HepG2 (cell line): Measurements from ENCODE around the gene NDUFB10. TPM values are rescaled to one million over a fixed set of nuclear protein-coding genes. Genes with fewer than 3 reads are reported as not detected.
"Not testable (repeated sequence)": the region's sequence is repeated elsewhere in the genome, so short reads cannot be mapped to it uniquely, and the experiment has no call there.

Experiments used
- ATAC-seq: fragments of 200-7000 bp; cut with Tn5 transposase; 3 replicates; pipeline ENCODE4 v1.9.1; 2020; ENCODE audit warnings: mild to moderate bottlenecking, moderate library complexity
- BruUV-seq: library from RNA; stranded (reverse); fragments of 400-500 nt; replicated peaks from 2 replicates; lab custom pipeline; 2021; lab: Mats Ljungman, UMichigan
- CTCF ChIA-PET: fragments of 300-600 bp; formaldehyde crosslinking; extraction: SDS; loops from one replicate; lab custom pipeline; 2021; ENCODE audit warnings: low total read pairs, inconsistent platforms, low intra/inter-chr PET ratio; lab: Yijun Ruan, JAX
- POLR2A ChIA-PET: fragments of 350-600 bp; sonication (Branson Sonifier 250); formaldehyde crosslinking; loops from one replicate; lab custom pipeline; 2020; ENCODE audit warnings: antibody characterized with exemption, inconsistent platforms; lab: Yijun Ruan, JAX
- DNase-seq: peaks from one replicate; pipeline ENCODE4 v3.0.0-alpha.2; 2015; ENCODE audit warnings: low spot score
- FAIRE-seq: peaks from 3 replicates; lab custom pipeline; 2011; peaks lifted over from hg19 to GRCh38; lab: Jason Lieb, UNC
- H2AFZ ChIP-seq: one replicate; pipeline ENCODE4 v1.6.1; 2011; ENCODE audit warnings: low read length, inconsistent platforms
- H3K27ac ChIP-seq: fragments of 300-600 bp; 3 replicates; pipeline ENCODE4 v1.8.0; 2011; ENCODE audit warnings: mixed run types, mild to moderate bottlenecking, mixed read lengths, low read length, inconsistent platforms; ENCODE audit not compliant: insufficient read depth; ENCODE audit errors: extremely low read length
- H3K27me3 ChIP-seq, 2 experiments: fragments of 200-600 bp in 1 of 2; 2 replicates in 1 of 2; 3 replicates in 1 of 2; pipeline versions ENCODE4 v1.6.0 to v1.8.0; 2011; ENCODE audit warnings: low read length in 2 of 2, mild to moderate bottlenecking in 2 of 2, moderate library complexity in 2 of 2, inconsistent platforms in 1 of 2; ENCODE audit not compliant: insufficient read depth in 2 of 2, control insufficient read depth in 1 of 2
- H3K36me3 ChIP-seq, 2 experiments: fragments of 200-600 bp in 1 of 2; replicated peaks in 1 of 2; 2 replicates in 1 of 2; 3 replicates in 1 of 2; pipeline versions ENCODE4 v1.5.1 to v1.8.0; 2011; ENCODE audit warnings: low read length in 2 of 2, inconsistent platforms in 1 of 2; ENCODE audit not compliant: insufficient read depth in 2 of 2, control insufficient read depth in 1 of 2
- H3K4me1 ChIP-seq: 2 replicates; pipeline ENCODE4 v1.5.1; 2012; ENCODE audit warnings: low read length, inconsistent platforms; ENCODE audit not compliant: insufficient read depth
- H3K4me2 ChIP-seq: 2 replicates; pipeline ENCODE4 v1.6.0; 2011; ENCODE audit warnings: low read depth, low read length, inconsistent platforms
- H3K4me3 ChIP-seq, 3 experiments: fragments of 200-600 bp in 1 of 3; sonication (generic), shearing (Covaris generic) in 1 of 3; replicated peaks in 1 of 3; 2 replicates each; pipeline ENCODE4 v1.5.1; 2011 to 2016; ENCODE audit warnings: low read length in 3 of 3, inconsistent platforms in 2 of 3, low read depth in 2 of 3, mild to moderate bottlenecking in 2 of 3, control low read depth in 1 of 3, mixed read lengths in 1 of 3; ENCODE audit not compliant: insufficient read depth in 1 of 3
- H3K79me2 ChIP-seq: one replicate; pipeline ENCODE4 v1.6.1; 2011; ENCODE audit warnings: low read length, inconsistent platforms; ENCODE audit not compliant: insufficient read depth
- H3K9ac ChIP-seq: 2 replicates; pipeline ENCODE4 v1.6.0; 2011; ENCODE audit warnings: mild to moderate bottlenecking, low read depth, low read length, inconsistent platforms; ENCODE audit not compliant: insufficient read depth
- H3K9me3 ChIP-seq: 2 replicates; pipeline ENCODE4 v1.5.1; 2012; ENCODE audit warnings: mild to moderate bottlenecking, low read length
- H4K20me1 ChIP-seq: 2 replicates; pipeline ENCODE4 v1.6.0; 2011; ENCODE audit warnings: inconsistent platforms, mild to moderate bottlenecking, low read length, moderate library complexity; ENCODE audit not compliant: insufficient read depth
- KDM5A ChIP-seq: fragments of 200-600 bp; sonication (generic); IDR thresholded peaks from 2 replicates; pipeline ENCODE4 v1.7.0; 2018; ENCODE audit warnings: antibody characterized with exemption, mild to moderate bottlenecking, low read length, borderline replicate concordance
- MAZ ChIP-seq, 2 experiments: sonication (generic) in 1 of 2; formaldehyde crosslinking in 1 of 2; IDR thresholded peaks; 2 replicates each; pipeline versions ENCODE4 v1.5.0 to v1.6.1; 2012 to 2020; ENCODE audit warnings: low read depth in 2 of 2, mild to moderate bottlenecking in 2 of 2, borderline replicate concordance in 1 of 2, improper control_type of control experiment in 1 of 2, low read length in 1 of 2, missing genetic modification reagents in 1 of 2, moderate library complexity in 1 of 2
- NAIF1 ChIP-seq: sonication (generic); formaldehyde crosslinking; IDR thresholded peaks from 2 replicates; pipeline ENCODE4 v1.5.0; 2020; ENCODE audit warnings: mild to moderate bottlenecking, missing genetic modification reagents, borderline replicate concordance
- RERE ChIP-seq: IDR thresholded peaks from 2 replicates; pipeline ENCODE4 v1.6.1; 2016; ENCODE audit warnings: low read depth, missing genetic modification reagents, missing compliant biosample characterization
- RXRB ChIP-seq: IDR thresholded peaks from 2 replicates; pipeline ENCODE4 v1.6.1; 2016; ENCODE audit warnings: borderline replicate concordance, missing genetic modification reagents, missing compliant biosample characterization
- SP5 ChIP-seq: IDR thresholded peaks from 2 replicates; pipeline ENCODE4 v1.6.1; 2016; ENCODE audit warnings: low read depth, borderline replicate concordance
- THRA ChIP-seq: sonication (generic); formaldehyde crosslinking; IDR thresholded peaks from 2 replicates; pipeline ENCODE4 v1.4.0; 2020; ENCODE audit warnings: missing genetic modification reagents, borderline replicate concordance
- ZEB1 ChIP-seq: IDR thresholded peaks from 2 replicates; pipeline ENCODE4 v1.6.1; 2012; ENCODE audit warnings: mild to moderate bottlenecking, low read depth, inconsistent platforms; ENCODE audit not compliant: insufficient replicate concordance
- ZNF362 ChIP-seq: sonication (generic); formaldehyde crosslinking; IDR thresholded peaks from 2 replicates; pipeline ENCODE4 v1.4.0; 2020; ENCODE audit warnings: missing genetic modification reagents, mild to moderate bottlenecking, borderline replicate concordance
- ZNF503 ChIP-seq: sonication (generic); formaldehyde crosslinking; IDR thresholded peaks from 2 replicates; pipeline ENCODE4 v1.4.0; 2020; ENCODE audit warnings: missing genetic modification reagents
- ZNF746 ChIP-seq: sonication (generic); formaldehyde crosslinking; IDR thresholded peaks from 2 replicates; pipeline ENCODE4 v1.8.0; 2022; ENCODE audit warnings: mild to moderate bottlenecking, missing genetic modification reagents
- ZNF772 ChIP-seq: sonication (generic); formaldehyde crosslinking; IDR thresholded peaks from 2 replicates; pipeline ENCODE4 v1.5.0; 2020; ENCODE audit warnings: mild to moderate bottlenecking, missing genetic modification reagents
- WGBS: methylation state at CpG from one replicate; pipeline ENCODE4 v1.1.6; 2017; ENCODE audit warnings: low lambda C conversion rate; 5-methylcytosine and 5-hydroxymethylcytosine counted together
- in situ Hi-C: cut with HindIII; loops from 2 replicates; pipeline ENCODE4 v1.10.0; 2017; ENCODE audit warnings: low pct_unique_long_range_greater_than_20kb; ENCODE audit not compliant: extremely low pct_ligation_motif_present
- intact Hi-C: fragments of 100-400 bp; cut with micrococcal nuclease; formaldehyde crosslinking; loops from one replicate; pipeline ENCODE4 v1.10.0; 2022; ENCODE audit not compliant: unreplicated experiment
- polyA plus RNA-seq, 8 experiments: library from polyadenylated mRNA; depleted of rRNA in 3 of 8; stranded (reverse) in 7 of 8; unstranded in 1 of 8; fragments of >200 nt; fragmentation: Illumina TruSeq in 4 of 8; extraction: Trizol in 4 of 8; gene quantifications; 2 replicates each; pipeline versions ENCODE4 v1.2.1 to v1.2.3, GENCODE V29; 2011 to 2016; ENCODE audit warnings: low read depth in 4 of 8, missing spikeins in 1 of 8, mixed read lengths in 1 of 8; ENCODE audit not compliant: insufficient read depth in 1 of 8
- total RNA-seq, 5 experiments: library from RNA; depleted of rRNA; stranded (reverse); fragments of >200 nt; fragmentation: Illumina TruSeq; extraction: Trizol; gene quantifications; 2 replicates each; pipeline ENCODE4 v1.2.3, GENCODE V29; 2016; ENCODE audit warnings: low read depth in 1 of 5

Gene NDUFB10
- total and polyA plus RNA-seq, 2 of the 13 experiments (the other 11 are each of a cell fraction or from before 2014, with no cell fraction given) = 68.6 to 157 TPM

GRCh38 chr16:1939833-1940232 is 19.5 kb upstream of the NDUFB10 start:
- FAIRE-seq; CTCF ChIA-PET; in situ Hi-C loops; H3K9me3 ChIP-seq; H3K27me3 ChIP-seq; H2AFZ ChIP-seq; H4K20me1 ChIP-seq; DNase-seq; TF ChIP-seq MAZ (IDR thresholded peaks at IDR 0.05; ENCODE audit: borderline replicate concordance, low read depth, low read length): not testable (repeated sequence)
- peaks cover 26% of the 10 kb centered on the region for H3K79me2 ChIP-seq
- POLR2A ChIA-PET = interaction anchor here (0.6 to 5.8 kb wide), 23 partner anchors 7 to 234 kb away, joined by 3 to 139 read pairs (median 6); partner anchors contain the start of genes FAHD1, GFER, HAGH and MAPK8IP3
- peak overlapping the region in 2 of 3 experiments; percentile 33 to 96; a peak in 3 of 6 replicates for H3K4me3 ChIP-seq
- peak overlapping the region; percentile 90 for H3K9ac ChIP-seq
- WGBS = 18% methylated on average over 8 of the region's 8 CpGs
- TSS peak; percentile 30 for BruUV-seq
- intact Hi-C loops = loop anchor here (2.0 kb wide), 1 partner anchor 19 kb away; the partner anchor contains the start of gene NDUFB10
- H3K4me2 ChIP-seq = peak overlapping the region; percentile 96
- H3K27ac ChIP-seq = peak overlapping the region; percentile 96
- peaks cover 7 to 24% of the 10 kb centered on the region in 2 experiments; a peak in 3 of 5 replicates for H3K36me3 ChIP-seq
- peak; percentile 5; the same call in 2 of the 3 replicates for ATAC-seq
- peaks cover 76% of the 10 kb centered on the region for H3K4me1 ChIP-seq
- peak; percentile 29 for TF ChIP-seq ZEB1
- peak; percentile 1; the same call in 1 of the 2 replicates for TF ChIP-seq ZNF772 (CRISPR knock-in tag)
- peak; percentile 22; the same call in 1 of the 2 replicates for TF ChIP-seq SP5 (CRISPR knock-in tag)
- TF ChIP-seq ZNF362 (CRISPR knock-in tag) = peak; percentile 90
- TF ChIP-seq MAZ (CRISPR knock-in tag; IDR thresholded peaks at IDR 0.05; ENCODE audit: low read depth) = 0 out of 2 replicates have a peak, but pooled peaks have one; percentile 2
- peak; percentile 13; the same call in 1 of the 2 replicates for TF ChIP-seq KDM5A
- TF ChIP-seq ZNF746 (CRISPR knock-in tag) = peak; percentile 11; the same call in 1 of the 2 replicates
- peak; percentile 37; the same call in 1 of the 2 replicates for TF ChIP-seq ZNF503 (CRISPR knock-in tag)
- 0 out of 2 replicates have a peak, but pooled peaks have one; percentile 16 for TF ChIP-seq RERE (CRISPR knock-in tag)
- peak; percentile 33; the same call in 1 of the 2 replicates for TF ChIP-seq RXRB (CRISPR knock-in tag)
- TF ChIP-seq NAIF1 (CRISPR knock-in tag) = 0 out of 2 replicates have a peak, but pooled peaks have one; percentile 13
- peak; percentile 45; the same call in 1 of the 2 replicates for TF ChIP-seq THRA (CRISPR knock-in tag)
